Body of pancreas (tissue), 4 donors: ENCODE data around the gene ADCY1. TPM values are rescaled to one million over a fixed set of nuclear protein-coding genes. Genes with fewer than 3 reads are reported as not detected.

Experiments used
- ATAC-seq: fragments of 150-250 bp; one replicate; pipeline ENCODE4 v1.9.1; 2016
- DNase-seq, 4 donors: peaks; one replicate each; pipeline ENCODE4 v3.0.0-alpha.2; 2019
- H3K27ac ChIP-seq, 4 donors: fragments of 200-600 bp; sonication (generic); 1 replicate in 3 of 4; 2 replicates in 1 of 4; pipeline versions ENCODE4 v1.5.1 to v1.6.1; 2016 to 2019; ENCODE audit warnings: mild to moderate bottlenecking in 1 of 4, mixed read lengths in 1 of 4, moderate library complexity in 1 of 4
- H3K27me3 ChIP-seq, 2 donors: fragments of 200-600 bp; sonication (generic); one replicate each; pipeline ENCODE4 v1.6.0; 2016; ENCODE audit warnings: mild to moderate bottlenecking in 1 of 2
- H3K36me3 ChIP-seq, 2 donors: fragments of 200-600 bp; sonication (generic); replicated peaks in 1 of 2; 2 replicates each; pipeline ENCODE4 v1.5.1; 2016; ENCODE audit warnings: low read depth in 2 of 2; ENCODE audit not compliant: insufficient read depth in 1 of 2
- H3K4me1 ChIP-seq: fragments of 200-600 bp; sonication (generic); one replicate; pipeline ENCODE4 v1.6.0; 2016
- H3K4me3 ChIP-seq, 2 donors: fragments of 200-600 bp; sonication (generic); 1 replicate in 1 of 2; 2 replicates in 1 of 2; pipeline ENCODE4 v1.5.1; 2016 to 2019
- H3K9me3 ChIP-seq, 3 donors: fragments of 200-600 bp; sonication (generic); 1 replicate in 2 of 3; 2 replicates in 1 of 3; pipeline ENCODE4 v1.5.1; 2016
- CTCF ChIP-seq, 7 experiments: fragments of 450-650 bp in 4 of 7; fragments of 200-600 bp in 3 of 7; sonication (generic) in 3 of 7; IDR thresholded peaks; one replicate each; pipeline ENCODE4 v1.5.1; 2016 to 2019; ENCODE audit warnings: antibody characterized with exemption in 7 of 7
- POLR2A ChIP-seq, 3 donors: fragments of 450-650 bp; IDR thresholded peaks; one replicate each; pipeline ENCODE4 v1.6.1; 2016; ENCODE audit warnings: antibody characterized with exemption in 3 of 3, mild to moderate bottlenecking in 2 of 3
- WGBS, 2 donors: methylation state at CpG; one replicate each; pipeline ENCODE4 v1.1.5; 2017; 5-methylcytosine and 5-hydroxymethylcytosine counted together
- intact Hi-C: fragments of 100-400 bp; cut with DNase I; formaldehyde crosslinking; loops from one replicate; pipeline ENCODE4 v1.15.1; 2023
- total RNA-seq, 2 donors: library from RNA; depleted of rRNA; stranded (reverse); fragments of >200 nt; gene quantifications; one replicate each; pipeline ENCODE4 v1.1.0, GENCODE V29; 2016

ADCY1 gene
- total RNA-seq, 2 donors from 2014 or later, result 6.2 to 7.6 TPM

GRCh38 chr7:45681596-45682357, 107.6 kb downstream of the ADCY1 start:
- intact Hi-C loops, result no loop called here
- TF ChIP-seq POLR2A (IDR thresholded peaks at IDR 0.05) (no peak), CTCF (IDR thresholded peaks at IDR 0.05) (no peak)
- no peak for ATAC-seq

GRCh38 chr7:45682358-45682735, 108.2 kb downstream of the ADCY1 start:
- no peak for ATAC-seq
- no peaks in the 10 kb centered on the region for H3K27me3 ChIP-seq
- DNase-seq, result no peak
- no peaks in the 10 kb centered on the region for H3K9me3 ChIP-seq
- 87 to 97% methylated on average over 7 of the region's 7 CpGs for WGBS, 2 donors
- H3K36me3 ChIP-seq, result no peaks in the 10 kb centered on the region
- H3K4me3 ChIP-seq, result no peak overlapping the region
- H3K27ac ChIP-seq, result no peak overlapping the region
- intact Hi-C loops, result no loop called here
- H3K4me1 ChIP-seq, result peaks cover 5% of the 10 kb centered on the region
- TF ChIP-seq POLR2A (IDR thresholded peaks at IDR 0.05) (no peak), CTCF (IDR thresholded peaks at IDR 0.05) (no peak)

More at GRCh38 chr7:45681596-45682357, 107.6 kb downstream of the ADCY1 start:
- Histone ChIP-seq H3K9me3 (no peaks in the 10 kb centered on the region), H3K36me3 (no peaks in the 10 kb centered on the region), H3K27ac (no peak overlapping the region), H3K4me1 (no peaks in the 10 kb centered on the region), H3K4me3 (no peak overlapping the region), H3K27me3 (no peaks in the 10 kb centered on the region)
- no peak for DNase-seq
- 91 to 95% methylated on average over 11 to 13 of the region's 13 CpGs for WGBS, 2 donors

GRCh38 chr7:45682836-45683555, 108.8 kb downstream of the ADCY1 start:
- no peak overlapping the region for H3K4me3 ChIP-seq
- H3K4me1 ChIP-seq, result peaks cover 12% of the 10 kb centered on the region
- no peaks in the 10 kb centered on the region for H3K36me3 ChIP-seq
- intact Hi-C loops, result no loop called here
- 92 to 95% methylated on average over 7 of the region's 7 CpGs for WGBS, 2 donors
- TF ChIP-seq CTCF (IDR thresholded peaks at IDR 0.05), result no peak
- no peak for TF ChIP-seq POLR2A (IDR thresholded peaks at IDR 0.05)
- no peaks in the 10 kb centered on the region for H3K9me3 ChIP-seq
- H3K27ac ChIP-seq, result no peak overlapping the region
- no peaks in the 10 kb centered on the region for H3K27me3 ChIP-seq
- no peak for ATAC-seq
- DNase-seq, result no peak

GRCh38 chr7:45683556-45684148, 109.5 kb downstream of the ADCY1 start:
- no peaks in the 10 kb centered on the region for H3K9me3 ChIP-seq
- H3K4me1 ChIP-seq, result peaks cover 13% of the 10 kb centered on the region
- no peak for DNase-seq
- no peaks in the 10 kb centered on the region for H3K36me3 ChIP-seq
- no peaks in the 10 kb centered on the region for H3K27me3 ChIP-seq
- 95 to 99% methylated on average over 12 to 13 of the region's 13 CpGs for WGBS, 2 donors
- no peak overlapping the region for H3K27ac ChIP-seq
- TF ChIP-seq POLR2A (IDR thresholded peaks at IDR 0.05) (no peak), CTCF (IDR thresholded peaks at IDR 0.05) (no peak)
- intact Hi-C loops, result no loop called here
- H3K4me3 ChIP-seq, result no peak overlapping the region
- ATAC-seq, result no peak
